GM12892 (cell line): ENCODE measurements around the gene STOX2.

Experiments
- POLR2A ChIP-seq: IDR thresholded peaks from 2 replicates; pipeline ENCODE4 v1.6.1; 2011; ENCODE audit warnings: low read depth, low read length, control low read depth
- POLR2AphosphoS5 ChIP-seq: IDR thresholded peaks from 2 replicates; pipeline ENCODE4 v1.6.1; 2011; ENCODE audit warnings: low read depth, low read length, control low read depth
- TAF1 ChIP-seq: IDR thresholded peaks from 2 replicates; pipeline ENCODE4 v1.6.1; 2011; ENCODE audit warnings: low read depth, mild to moderate bottlenecking, control low read depth, low read length, borderline replicate concordance

- TF ChIP-seq POLR2A (no peak), POLR2AphosphoS5 (no peak), TAF1 (no peak)
Observed at GRCh38 chr4:184019076-184019475, 114.0 kb downstream of the STOX2 start.
